SU-DHL-6 (cell line): Measurements from ENCODE around the gene CNRIP1.

Source experiments
- H2AFZ ChIP-seq: fragments of 200-600 bp; sonication (generic); 2 replicates; pipeline ENCODE4 v1.6.1; 2014; ENCODE audit warnings: low read depth, mild to moderate bottlenecking, moderate library complexity, mixed read lengths, antibody characterized with exemption, low read length; ENCODE audit not compliant: severe bottlenecking
- H3F3A ChIP-seq: fragments of 200-600 bp; shearing (Covaris generic); 2 replicates; pipeline ENCODE4 v1.6.0; 2016; ENCODE audit warnings: antibody characterized with exemption, mild to moderate bottlenecking; ENCODE audit not compliant: insufficient read depth
- H3K27ac ChIP-seq: fragments of 200-600 bp; sonication (generic); 2 replicates; pipeline ENCODE4 v1.5.1; 2016; ENCODE audit warnings: low read depth, mild to moderate bottlenecking, low read length, moderate library complexity, mixed read lengths
- H3K27me3 ChIP-seq: fragments of 200-600 bp; sonication (generic), shearing (Covaris generic); 2 replicates; pipeline ENCODE4 v1.6.0; 2014; ENCODE audit warnings: mild to moderate bottlenecking, low read length
- H3K36me3 ChIP-seq: fragments of 200-600 bp; sonication (generic); 2 replicates; pipeline ENCODE4 v1.6.1; 2014; ENCODE audit warnings: mild to moderate bottlenecking, low read length, mixed read lengths
- H3K4me2 ChIP-seq: fragments of 300-600, 200-600 bp; shearing (Covaris generic), sonication (generic); 2 replicates; pipeline ENCODE4 v1.6.0; 2014; ENCODE audit warnings: low read length, low read depth, mild to moderate bottlenecking; ENCODE audit not compliant: poor library complexity, severe bottlenecking
- H3K4me3 ChIP-seq: fragments of 200-600 bp; sonication (generic); 2 replicates; pipeline ENCODE4 v1.5.1; 2014; ENCODE audit warnings: antibody characterized with exemption, low read length, mild to moderate bottlenecking, mixed read lengths; ENCODE audit not compliant: insufficient read depth, poor library complexity, severe bottlenecking
- H3K79me2 ChIP-seq: fragments of 200-600 bp; sonication (generic); 2 replicates; pipeline ENCODE4 v1.6.1; 2014; ENCODE audit warnings: mild to moderate bottlenecking, low read length, moderate library complexity; ENCODE audit not compliant: insufficient read depth
- H3K9ac ChIP-seq: fragments of 200-600 bp; sonication (generic); 2 replicates; pipeline ENCODE4 v1.7.0; 2014; ENCODE audit warnings: mild to moderate bottlenecking, low read length
- H3K9me2 ChIP-seq: fragments of 200-600 bp; sonication (generic); replicated peaks from 2 replicates; pipeline ENCODE4 v1.6.1; 2014; ENCODE audit warnings: low read length; ENCODE audit not compliant: insufficient read depth
- H3K9me3 ChIP-seq: fragments of 200-600 bp; sonication (generic); 2 replicates; pipeline ENCODE4 v1.6.1; 2014; ENCODE audit warnings: low read length, mixed read lengths; ENCODE audit not compliant: insufficient read depth
- H4K20me1 ChIP-seq: fragments of 200-600 bp; sonication (generic); 2 replicates; pipeline ENCODE4 v1.6.1; 2014; ENCODE audit warnings: low read depth, mild to moderate bottlenecking, antibody characterized with exemption, low read length, moderate library complexity, mixed read lengths
- EZH2phosphoT487 ChIP-seq: fragments of 200-600 bp; sonication (generic), shearing (Covaris generic); conservative IDR thresholded peaks from 2 replicates; pipeline ENCODE4 v1.6.1; 2018; ENCODE audit warnings: mild to moderate bottlenecking, antibody characterized with exemption, low read length, moderate library complexity, mixed read lengths
- TF ChIP-seq, protein P1 (sequence below): fragments of 200-600 bp; sonication (generic); IDR thresholded peaks from one replicate; pipeline ENCODE4 v1.5.1; 2017; ENCODE audit warnings: antibody characterized with exemption, mild to moderate bottlenecking, low read length, moderate library complexity; ENCODE audit not compliant: insufficient read depth, poor library complexity, severe bottlenecking

The CNRIP1 gene

DNA sequence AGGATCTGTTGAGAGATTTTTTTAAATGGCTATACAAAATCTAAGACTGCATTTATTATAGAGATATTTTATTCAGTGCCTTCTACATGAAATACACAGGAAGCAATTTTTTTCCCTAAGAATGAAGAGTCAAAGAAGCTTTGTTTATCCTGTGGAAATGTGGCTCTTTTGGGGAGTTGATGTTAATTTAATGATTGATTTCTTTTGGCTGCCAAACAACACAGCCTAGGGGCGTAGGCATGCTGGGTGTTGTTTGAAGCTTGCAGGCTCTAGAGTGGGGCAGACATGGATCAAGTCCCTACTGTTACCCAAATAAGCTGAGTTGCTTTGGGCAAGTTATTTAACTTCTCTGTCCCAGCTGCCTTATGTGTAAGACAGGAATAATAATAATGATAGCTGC lies 24.3 kb upstream of the CNRIP1 start:
- H2AFZ ChIP-seq = no peak overlapping the region
- H3K4me3 ChIP-seq = no peak overlapping the region
- no peaks in the 10 kb centered on the region for H3K27me3 ChIP-seq
- H3K4me2 ChIP-seq = no peak overlapping the region
- H3K27ac ChIP-seq = no peak overlapping the region
- H4K20me1 ChIP-seq = no peaks in the 10 kb centered on the region
- no peaks in the 10 kb centered on the region for H3F3A ChIP-seq
- no peak overlapping the region for H3K9ac ChIP-seq
- no peaks in the 10 kb centered on the region for H3K79me2 ChIP-seq
- TF ChIP-seq, protein P1, sequence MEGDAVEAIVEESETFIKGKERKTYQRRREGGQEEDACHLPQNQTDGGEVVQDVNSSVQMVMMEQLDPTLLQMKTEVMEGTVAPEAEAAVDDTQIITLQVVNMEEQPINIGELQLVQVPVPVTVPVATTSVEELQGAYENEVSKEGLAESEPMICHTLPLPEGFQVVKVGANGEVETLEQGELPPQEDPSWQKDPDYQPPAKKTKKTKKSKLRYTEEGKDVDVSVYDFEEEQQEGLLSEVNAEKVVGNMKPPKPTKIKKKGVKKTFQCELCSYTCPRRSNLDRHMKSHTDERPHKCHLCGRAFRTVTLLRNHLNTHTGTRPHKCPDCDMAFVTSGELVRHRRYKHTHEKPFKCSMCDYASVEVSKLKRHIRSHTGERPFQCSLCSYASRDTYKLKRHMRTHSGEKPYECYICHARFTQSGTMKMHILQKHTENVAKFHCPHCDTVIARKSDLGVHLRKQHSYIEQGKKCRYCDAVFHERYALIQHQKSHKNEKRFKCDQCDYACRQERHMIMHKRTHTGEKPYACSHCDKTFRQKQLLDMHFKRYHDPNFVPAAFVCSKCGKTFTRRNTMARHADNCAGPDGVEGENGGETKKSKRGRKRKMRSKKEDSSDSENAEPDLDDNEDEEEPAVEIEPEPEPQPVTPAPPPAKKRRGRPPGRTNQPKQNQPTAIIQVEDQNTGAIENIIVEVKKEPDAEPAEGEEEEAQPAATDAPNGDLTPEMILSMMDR = no peak
- TF ChIP-seq EZH2phosphoT487 = no peak
- H3K9me2 ChIP-seq = no peaks in the 10 kb centered on the region
- no peaks in the 10 kb centered on the region for H3K9me3 ChIP-seq
- H3K36me3 ChIP-seq = no peaks in the 10 kb centered on the region

DNA sequence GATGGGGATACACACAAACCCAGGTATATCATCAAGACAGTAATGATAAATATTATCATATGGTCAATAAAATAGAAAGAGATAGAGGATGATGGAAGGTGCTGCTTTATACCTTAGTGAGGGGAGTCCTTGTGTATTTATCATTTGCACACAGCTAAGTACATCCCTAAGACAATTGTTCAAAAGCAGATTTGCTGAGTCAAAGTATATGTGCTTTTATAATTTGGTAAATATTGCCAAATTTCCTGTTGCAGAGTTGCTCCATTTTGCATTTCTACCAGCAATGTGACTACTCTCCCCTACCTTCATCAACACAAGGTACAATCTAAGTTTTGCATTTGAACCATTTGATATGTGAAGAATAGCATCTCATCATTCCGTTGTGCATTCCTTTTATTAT lies 22.7 kb upstream of the CNRIP1 start:
- H4K20me1 ChIP-seq = no peaks in the 10 kb centered on the region
- H3K4me2 ChIP-seq = no peak overlapping the region
- H3K9ac ChIP-seq = no peak overlapping the region
- no peak overlapping the region for H2AFZ ChIP-seq
- no peaks in the 10 kb centered on the region for H3K79me2 ChIP-seq
- TF ChIP-seq EZH2phosphoT487 = no peak
- TF ChIP-seq, protein P1 = no peak
- H3K4me3 ChIP-seq = no peak overlapping the region
- no peaks in the 10 kb centered on the region for H3F3A ChIP-seq
- no peak overlapping the region for H3K27ac ChIP-seq
- H3K36me3 ChIP-seq = no peaks in the 10 kb centered on the region
- H3K9me3 ChIP-seq = no peaks in the 10 kb centered on the region
- no peaks in the 10 kb centered on the region for H3K27me3 ChIP-seq
- no peaks in the 10 kb centered on the region for H3K9me2 ChIP-seq

DNA sequence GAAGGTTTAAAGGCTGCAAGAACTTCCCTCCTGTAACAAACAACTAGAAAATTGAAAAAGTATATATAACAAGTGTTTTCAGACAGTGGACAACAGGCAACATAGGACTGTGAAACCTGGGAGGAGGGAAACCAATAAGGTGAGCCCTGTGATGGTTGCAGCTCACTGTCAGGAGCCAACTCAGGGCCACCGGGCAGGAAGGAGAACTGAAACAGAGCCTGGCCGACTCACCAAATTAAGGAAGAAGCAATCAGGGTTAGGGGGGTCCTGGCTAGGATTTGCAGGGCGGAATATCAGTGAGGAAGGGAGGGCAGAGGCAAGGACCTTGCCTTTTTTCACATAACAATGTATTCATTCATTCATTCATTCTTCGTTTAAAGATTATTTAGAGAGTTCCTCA lies 21.8 kb upstream of the CNRIP1 start:
- Histone ChIP-seq H3F3A (no peaks in the 10 kb centered on the region), H3K4me2 (no peak overlapping the region)

More for the DNA sequence above, 21.8 kb upstream of the CNRIP1 start:
- no peak for TF ChIP-seq EZH2phosphoT487
- TF ChIP-seq, protein P1 = no peak
- Histone ChIP-seq H3K9ac (no peak overlapping the region), H3K9me2 (no peaks in the 10 kb centered on the region), H4K20me1 (no peaks in the 10 kb centered on the region), H3K4me3 (no peak overlapping the region), H3K36me3 (no peaks in the 10 kb centered on the region), H3K27ac (no peak overlapping the region), H2AFZ (no peak overlapping the region), H3K79me2 (no peaks in the 10 kb centered on the region), H3K9me3 (no peaks in the 10 kb centered on the region), H3K27me3 (no peaks in the 10 kb centered on the region)
